GM23338 (cell line): ENCODE measurements around the gene IDH3A. TPM values are rescaled to one million over a fixed set of nuclear protein-coding genes. Genes with fewer than 3 reads are reported as not detected.

Source experiments
- ATAC-seq: fragments of 200-7000 bp; cut with Tn5 transposase; 3 replicates; pipeline ENCODE4 v1.9.1; 2020
- DNase-seq: peaks from one replicate; pipeline ENCODE4 v3.0.0-alpha.2; 2015; ENCODE audit warnings: low spot score
- H2AFZ ChIP-seq: fragments of 200-600 bp; sonication (generic); 2 replicates; pipeline ENCODE4 v1.8.0; 2016; ENCODE audit warnings: antibody characterized with exemption, mild to moderate bottlenecking, moderate library complexity
- H3F3A ChIP-seq: fragments of 200-600 bp; sonication (generic); replicated peaks from 2 replicates; pipeline ENCODE4 v1.8.0; 2017; ENCODE audit warnings: antibody characterized with exemption, mixed run types, low read depth
- H3K27ac ChIP-seq: fragments of 200-600 bp; sonication (generic); 2 replicates; pipeline ENCODE4 v1.6.1; 2016; ENCODE audit warnings: low read depth
- H3K27me3 ChIP-seq: fragments of 200-600 bp; sonication (generic); 2 replicates; pipeline ENCODE4 v1.8.0; 2016; ENCODE audit warnings: mild to moderate bottlenecking, mixed run types, moderate library complexity; ENCODE audit not compliant: insufficient read depth
- H3K36me3 ChIP-seq: fragments of 200-600 bp; sonication (generic); 2 replicates; pipeline ENCODE4 v1.8.0; 2016; ENCODE audit warnings: mild to moderate bottlenecking; ENCODE audit not compliant: insufficient read depth
- H3K4me1 ChIP-seq: fragments of 200-600 bp; sonication (generic); 2 replicates; pipeline ENCODE4 v1.8.0; 2016; ENCODE audit warnings: mild to moderate bottlenecking, moderate library complexity; ENCODE audit not compliant: insufficient read depth
- H3K4me2 ChIP-seq: fragments of 200-600 bp; sonication (generic); 2 replicates; pipeline ENCODE4 v1.7.1; 2017; ENCODE audit warnings: mixed run types
- H3K4me3 ChIP-seq: fragments of 200-600 bp; sonication (generic); 2 replicates; pipeline ENCODE4 v1.6.1; 2016; ENCODE audit warnings: mixed run types
- H3K79me2 ChIP-seq: fragments of 200-600 bp; sonication (generic); replicated peaks from 2 replicates; pipeline ENCODE4 v1.8.0; 2017; ENCODE audit warnings: mild to moderate bottlenecking; ENCODE audit not compliant: insufficient read depth
- H3K9me2 ChIP-seq: fragments of 200-600 bp; sonication (generic); 2 replicates; pipeline ENCODE4 v1.8.0; 2017; ENCODE audit not compliant: insufficient read depth
- H4K20me1 ChIP-seq: fragments of 200-600 bp; sonication (generic); replicated peaks from 2 replicates; pipeline ENCODE4 v1.8.0; 2017; ENCODE audit warnings: mild to moderate bottlenecking; ENCODE audit not compliant: insufficient read depth
- H3K27ac Mint-ChIP-seq: 2 replicates; pipeline ENCODE4 v1.8.0; 2020; ENCODE audit warnings: inconsistent platforms, mild to moderate bottlenecking, moderate library complexity, mixed read lengths
- H3K27me3 Mint-ChIP-seq: 3 replicates; pipeline ENCODE4 v1.8.0; 2022; ENCODE audit warnings: low read depth, mild to moderate bottlenecking, moderate library complexity, mixed read lengths, inconsistent platforms; ENCODE audit not compliant: insufficient read depth, poor library complexity
- H3K36me3 Mint-ChIP-seq: 3 replicates; pipeline ENCODE4 v1.8.0; 2021; ENCODE audit warnings: low read depth, mild to moderate bottlenecking, inconsistent platforms, moderate library complexity, mixed read lengths
- H3K4me1 Mint-ChIP-seq: 3 replicates; pipeline ENCODE4 v1.8.0; 2020; ENCODE audit warnings: mild to moderate bottlenecking, inconsistent platforms, mixed read lengths
- H3K4me3 Mint-ChIP-seq: 3 replicates; pipeline ENCODE4 v1.8.0; 2021; ENCODE audit warnings: moderate library complexity, mild to moderate bottlenecking, inconsistent platforms, mixed read lengths
- H3K9me3 Mint-ChIP-seq: 3 replicates; pipeline ENCODE4 v1.8.0; 2020; ENCODE audit warnings: moderate library complexity, mild to moderate bottlenecking, inconsistent platforms, mixed read lengths
- CREB1 ChIP-seq: fragments of 250-450 bp; sonication (Bioruptor Pico); IDR thresholded peaks from 2 replicates; pipeline ENCODE4 v1.5.0; 2020; ENCODE audit warnings: low read depth, mild to moderate bottlenecking, moderate library complexity
- ETS1 ChIP-seq: IDR thresholded peaks from 2 replicates; pipeline ENCODE4 v1.6.1; 2016; ENCODE audit warnings: antibody characterized with exemption
- EZH2 ChIP-seq: fragments of 200-600 bp; sonication (generic); IDR thresholded peaks from one replicate; pipeline ENCODE4 v1.8.0; 2017; ENCODE audit warnings: antibody characterized with exemption, mild to moderate bottlenecking, low read depth; ENCODE audit not compliant: unreplicated experiment
- NANOG ChIP-seq: IDR thresholded peaks from 2 replicates; pipeline ENCODE4 v1.6.1; 2016; ENCODE audit warnings: antibody characterized with exemption, borderline replicate concordance
- POLR2AphosphoS5 ChIP-seq: IDR thresholded peaks from 2 replicates; pipeline ENCODE4 v1.6.1; 2016; ENCODE audit warnings: antibody characterized with exemption, low read depth
- REST ChIP-seq: IDR thresholded peaks from one replicate; pipeline ENCODE4 v1.6.1; 2018; ENCODE audit warnings: antibody characterized with exemption; ENCODE audit not compliant: unreplicated experiment
- ZNF331 ChIP-seq: fragments of 250-450 bp; sonication (Bioruptor Pico); IDR thresholded peaks from 2 replicates; pipeline ENCODE4 v1.5.0; 2020; ENCODE audit warnings: low read depth, mild to moderate bottlenecking, moderate library complexity
- ZNF462 ChIP-seq: fragments of 250-450 bp; sonication (Bioruptor Pico); IDR thresholded peaks from 2 replicates; pipeline ENCODE4 v1.5.0; 2020; ENCODE audit warnings: mild to moderate bottlenecking, moderate library complexity
- polyA plus RNA-seq: library from polyadenylated mRNA; unstranded; fragments of >200 nt; fragmentation: Nextera tagmentation; extraction: Ambion mirVana; gene quantifications from 2 replicates; pipeline ENCODE4 v1.2.1, GENCODE V29; 2016
- total RNA-seq: library from RNA; depleted of rRNA; stranded (reverse); fragments of >200 nt; shearing (Covaris generic); gene quantifications from 2 replicates; pipeline ENCODE4 v1.2.3, GENCODE V29; 2014

Gene IDH3A
- total and polyA plus RNA-seq, 2 experiments from 2014 or later: 24.1 to 41.6 TPM

- Histone ChIP-seq H4K20me1 (no peaks in the 10 kb centered on the region), H3K4me1 (no peaks in the 10 kb centered on the region), H3F3A (no peaks in the 10 kb centered on the region), H3K27ac (no peak overlapping the region), H3K9me2 (no peaks in the 10 kb centered on the region), H3K4me2 (no peak overlapping the region), H3K79me2 (no peaks in the 10 kb centered on the region), H3K36me3 (no peaks in the 10 kb centered on the region), H2AFZ (no peak overlapping the region), H3K27me3 (no peaks in the 10 kb centered on the region), H3K4me3 (no peak overlapping the region)
- no peak for TF ChIP-seq REST
- no peak for TF ChIP-seq ZNF462 (CRISPR knock-in tag)
- no peak for TF ChIP-seq POLR2AphosphoS5
- no peak for TF ChIP-seq NANOG
- TF ChIP-seq EZH2: no peak
- no peak for TF ChIP-seq ZNF331 (CRISPR knock-in tag)
- no peak for TF ChIP-seq ETS1
- TF ChIP-seq CREB1: no peak
- DNase-seq: no peak
- peaks cover 7% of the 10 kb centered on the region for H3K4me1 Mint-ChIP-seq
- H3K27ac Mint-ChIP-seq: no peak overlapping the region
- no peak for ATAC-seq
- no peak overlapping the region for H3K4me3 Mint-ChIP-seq
- H3K36me3 Mint-ChIP-seq: no peaks in the 10 kb centered on the region
- H3K27me3 Mint-ChIP-seq: peaks cover 16% of the 10 kb centered on the region
- H3K9me3 Mint-ChIP-seq: no peaks in the 10 kb centered on the region
Measured at GRCh38 chr15:78208887-78209645, 59.9 kb downstream of the IDH3A start.
